ENCODE results near the gene SLC16A11. TPM values are rescaled to one million over a fixed set of nuclear protein-coding genes. Genes with fewer than 3 reads are reported as not detected.

The SLC16A11 gene
- total and polyA plus RNA-seq, 10 of the 15 experiments (the other 5 are each of a cell fraction or from before 2014, with no cell fraction given): 0.11 to 2.7 (median 0.84) TPM

GRCh38 chr17:7019367-7019766 lies 24.5 kb downstream of the SLC16A11 start:
- WGBS (ENCODE audit: insufficient coverage, insufficient replicate concordance, low lambda C conversion rate, missing lambda C conversion rate): 66% methylated on average over 10 of the region's 10 CpGs
- in situ Hi-C loops (cut with MboI): no loop called here
- Histone ChIP-seq H3K4me1 (ENCODE audit: control insufficient read depth, insufficient read depth, low read length) (peaks cover 42% of the 10 kb centered on the region), H3K27me3 (replicated peaks in 1 of 2; ENCODE audit: control insufficient read depth in 2 of 2, insufficient read depth in 2 of 2, low read length in 1 of 2) (no peaks in the 10 kb centered on the region), H3K79me2 (ENCODE audit: control insufficient read depth, insufficient read depth, low read length) (peaks cover 17% of the 10 kb centered on the region), H3K36me3 (ENCODE audit: control insufficient read depth in 2 of 2, insufficient read depth in 2 of 2, low read length in 1 of 2) (peaks cover 0 to 4% of the 10 kb centered on the region in 2 experiments; a peak in 2 of 4 replicates), H3K9ac (ENCODE audit: control insufficient read depth, insufficient read depth, low read length) (no peak overlapping the region), H2AFZ (ENCODE audit: control insufficient read depth, low read depth, low read length) (no peak overlapping the region), H3K9me3 (replicated peaks; ENCODE audit: control insufficient read depth, insufficient read depth, low read length) (no peaks in the 10 kb centered on the region), H4K20me1 (ENCODE audit: control insufficient read depth, insufficient read depth) (no peaks in the 10 kb centered on the region), H3K4me3 (no peak overlapping the region), H3K4me2 (ENCODE audit: control insufficient read depth, insufficient read depth) (no peak overlapping the region), H3K27ac (ENCODE audit: control insufficient read depth, insufficient read depth) (no peak overlapping the region)
- BruUV-seq (replicated peaks): no TSS peak
- POLR2A ChIA-PET: interaction anchor here (0.6 to 1.8 kb wide), 3 partner anchors 16 to 23 kb away, joined by 3 to 6 read pairs (median 4); partner anchors contain the start of gene SLC16A13
- CTCF ChIA-PET: interaction anchor here (1.3 to 8.8 kb wide), 2 partner anchors 12 to 176 kb away, joined by 9 to 167 read pairs; partner anchors contain the start of gene RNASEK
- DNase-seq (ENCODE audit: low read depth, low spot score): no peak
- RAD21 ChIA-PET (ENCODE audit: unreplicated experiment): interaction anchor here (0.7 kb wide), 1 partner anchor 20 kb away, joined by 3 read pairs; no protein-coding TSS in a partner anchor
- SMC1A ChIA-PET (ENCODE audit: uncharacterized antibody, unreplicated experiment): no interaction called here
- intact Hi-C loops (cut with micrococcal nuclease; ENCODE audit: unreplicated experiment): loop anchor here (10.0 kb wide), 1 partner anchor 265 kb away; the partner anchor contains the start of gene XAF1
- ATAC-seq: no peak
- no peak for TF ChIP-seq USF1 (IDR thresholded peaks at IDR 0.05; ENCODE audit: borderline replicate concordance, extremely low read length, insufficient read depth, low read depth, low read length)
- no peak for TF ChIP-seq SREBF2 (IDR thresholded peaks at IDR 0.05; ENCODE audit: low read length)
- no peak for TF ChIP-seq EZH2 (IDR thresholded peaks at IDR 0.05; ENCODE audit: borderline replicate concordance, control insufficient read depth, low read depth, low read length)
- no peak for TF ChIP-seq ZNF384 (IDR thresholded peaks at IDR 0.05; ENCODE audit: borderline replicate concordance, low read depth, low read length)
- no peak for TF ChIP-seq PBX3 (IDR thresholded peaks at IDR 0.05; ENCODE audit: insufficient replicate concordance, low read depth, low read length)
- no peak for TF ChIP-seq STAT1 (conservative IDR thresholded peaks at IDR 0.05)
- no peak for TF ChIP-seq EED (IDR thresholded peaks at IDR 0.05; ENCODE audit: low read depth)
- TF ChIP-seq MYB (IDR thresholded peaks at IDR 0.05; ENCODE audit: borderline replicate concordance, low read depth, low read length): no peak
- FAIRE-seq: no peak

All from GM12878 (cell line).